Measurements from ENCODE around the gene AUTS2.

DNA sequence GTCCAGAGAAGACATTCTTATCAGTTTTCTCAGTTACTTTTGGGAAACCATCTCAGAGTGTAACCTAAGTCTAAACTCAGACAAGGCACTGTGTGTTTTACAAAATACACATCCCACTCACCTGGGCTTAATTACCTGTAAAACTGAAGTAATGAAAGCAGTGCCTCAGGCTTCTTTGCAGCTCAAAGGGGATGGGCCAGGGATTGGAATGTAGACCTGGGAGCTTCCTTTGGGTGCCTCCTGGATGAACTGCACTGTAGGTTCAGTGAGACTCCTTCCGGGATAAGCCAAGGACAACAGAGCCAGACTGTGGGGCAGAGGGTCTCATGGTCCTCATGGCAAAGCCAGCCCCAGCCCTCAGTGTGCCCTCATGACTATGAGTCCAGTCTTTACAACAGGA lies 861.3 kb downstream of the AUTS2 start:
- TF ChIP-seq CREB1 (IDR thresholded peaks at IDR 0.05), result no peak
- TF ChIP-seq, protein P1, sequence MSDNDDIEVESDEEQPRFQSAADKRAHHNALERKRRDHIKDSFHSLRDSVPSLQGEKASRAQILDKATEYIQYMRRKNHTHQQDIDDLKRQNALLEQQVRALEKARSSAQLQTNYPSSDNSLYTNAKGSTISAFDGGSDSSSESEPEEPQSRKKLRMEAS (IDR thresholded peaks at IDR 0.05), result no peak
